Activated CD4-positive, alpha-beta T cell treated with anti-CD3 and anti-CD28 coated beads, Interleukin-2, amount 50 U/mL, for 24 hours (primary cell): ENCODE results near the gene MAST4.

Experiments used
- DNase-seq, 2 donors: peaks; one replicate each; pipeline ENCODE4 v3.0.0-alpha.2; 2020; ENCODE audit warnings: low read depth in 1 of 2, low spot score in 1 of 2

Gene MAST4

GRCh38 chr5:66644111-66644510 lies 47.9 kb downstream of the MAST4 start:
- no peak for DNase-seq

- no peak for DNase-seq
Measured at GRCh38 chr5:66645039-66645438, 48.8 kb downstream of the MAST4 start.

GRCh38 chr5:66646570-66646969 lies 50.4 kb downstream of the MAST4 start:
- DNase-seq: no peak

- no peak for DNase-seq
Measured at GRCh38 chr5:66647146-66647856, 51.1 kb downstream of the MAST4 start.

GRCh38 chr5:66652818-66653217 lies 56.6 kb downstream of the MAST4 start:
- DNase-seq: no peak

- DNase-seq: no peak
Measured at GRCh38 chr5:66653325-66653724, 57.1 kb downstream of the MAST4 start.

GRCh38 chr5:66655395-66656324 lies 59.5 kb downstream of the MAST4 start:
- no peak for DNase-seq

GRCh38 chr5:66658516-66658915 lies 62.3 kb downstream of the MAST4 start:
- DNase-seq: no peak

- DNase-seq: no peak
Measured at GRCh38 chr5:66659780-66660179, 63.6 kb downstream of the MAST4 start.

GRCh38 chr5:66660396-66660795 lies 64.2 kb downstream of the MAST4 start:
- no peak for DNase-seq

GRCh38 chr5:66661149-66661548 lies 65.0 kb downstream of the MAST4 start:
- no peak for DNase-seq

- no peak for DNase-seq
Measured at GRCh38 chr5:66666778-66667177, 70.6 kb downstream of the MAST4 start.

- no peak for DNase-seq
Measured at GRCh38 chr5:66669086-66669861, 73.1 kb downstream of the MAST4 start.

- DNase-seq: no peak
Measured at GRCh38 chr5:66669862-66670195, 73.6 kb downstream of the MAST4 start.

GRCh38 chr5:66671305-66671704 lies 75.1 kb downstream of the MAST4 start:
- DNase-seq: no peak

GRCh38 chr5:66674802-66675201 lies 78.6 kb downstream of the MAST4 start:
- DNase-seq: no peak

GRCh38 chr5:66675406-66675805 lies 79.2 kb downstream of the MAST4 start:
- no peak for DNase-seq

- DNase-seq: no peak
Measured at GRCh38 chr5:66680221-66680620, 84.0 kb downstream of the MAST4 start.

- no peak for DNase-seq
Measured at GRCh38 chr5:66680804-66681203, 84.6 kb downstream of the MAST4 start.

GRCh38 chr5:66684663-66685062 lies 88.5 kb downstream of the MAST4 start:
- DNase-seq: no peak

GRCh38 chr5:66689522-66690220 lies 93.5 kb downstream of the MAST4 start:
- DNase-seq: no peak
